Stomach smooth muscle (tissue), 2 donors: ENCODE results near the gene ABCA12.
"Not testable (repeated sequence)": the region's sequence is repeated elsewhere in the genome, so short reads cannot be mapped to it uniquely, and the experiment has no call there.

Source experiments
- H3K27ac ChIP-seq: one replicate; pipeline ENCODE4 v1.7.0; 2013; ENCODE audit warnings: mild to moderate bottlenecking, low read length, inconsistent platforms
- H3K27me3 ChIP-seq, 2 donors: one replicate each; pipeline ENCODE4 v1.7.0; 2013; ENCODE audit warnings: low read length in 2 of 2; ENCODE audit not compliant: insufficient read depth in 2 of 2, control insufficient read depth in 1 of 2
- H3K36me3 ChIP-seq, 2 donors: one replicate each; pipeline ENCODE4 v1.7.0; 2013; ENCODE audit warnings: low read length in 2 of 2; ENCODE audit not compliant: control insufficient read depth in 2 of 2, insufficient read depth in 2 of 2
- H3K4me1 ChIP-seq: one replicate; pipeline ENCODE4 v1.7.0; 2013; ENCODE audit warnings: low read length; ENCODE audit not compliant: control insufficient read depth, insufficient read depth
- H3K4me3 ChIP-seq, 2 donors: one replicate each; pipeline ENCODE4 v1.7.0; 2013; ENCODE audit warnings: low read length in 2 of 2
- H3K9ac ChIP-seq, 2 donors: one replicate each; pipeline ENCODE4 v1.7.0; 2013; ENCODE audit warnings: low read length in 2 of 2, mild to moderate bottlenecking in 1 of 2
- H3K9me3 ChIP-seq, 2 donors: one replicate each; pipeline ENCODE4 v1.7.0; 2013; ENCODE audit warnings: low read length in 2 of 2; ENCODE audit not compliant: control insufficient read depth in 2 of 2
- donor health status: healthy.
- donor health status: Pancreatic carcinoma.

The ABCA12 gene

GRCh38 chr2:215138479-215138878, at the start of gene ABCA12:
Gene ABCA12 (minus strand): TSS chr2:215138626. CDS start chr2:215138208, 418 bp downstream.
- no peaks in the 10 kb centered on the region for H3K4me1 ChIP-seq

GRCh38 chr2:215188078-215188477, 49.7 kb upstream of the ABCA12 start:
- Histone ChIP-seq H3K4me3 (no peak overlapping the region), H3K9me3 (peaks cover 0 to 3% of the 10 kb centered on the region in 2 donors), H3K27ac (no peak overlapping the region), H3K4me1 (no peaks in the 10 kb centered on the region), H3K9ac (no peak overlapping the region), H3K36me3 (no peaks in the 10 kb centered on the region), H3K27me3 (no peaks in the 10 kb centered on the region)

More at GRCh38 chr2:215138479-215138878, at the start of gene ABCA12:
- Histone ChIP-seq H3K9ac (no peak within 1 kb of the TSS), H3K9me3 (no peaks in the 10 kb centered on the region), H3K27me3 (no peaks in the 10 kb centered on the region), H3K36me3 (no peaks in the 10 kb centered on the region), H3K27ac (no peak within 1 kb of the TSS), H3K4me3 (no peak within 1 kb of the TSS)

- Histone ChIP-seq H3K4me1 (no peaks in the 10 kb centered on the region), H3K9ac (no peak overlapping the region), H3K27me3 (no peaks in the 10 kb centered on the region), H3K27ac (no peak overlapping the region), H3K36me3 (no peaks in the 10 kb centered on the region), H3K4me3 (no peak overlapping the region), H3K9me3 (peaks cover 0 to 3% of the 10 kb centered on the region in 2 donors)
Measured at GRCh38 chr2:215186021-215186420, 47.6 kb upstream of the ABCA12 start.

- Histone ChIP-seq H3K27me3 (no peaks in the 10 kb centered on the region), H3K36me3 (no peaks in the 10 kb centered on the region), H3K9ac (no peak overlapping the region), H3K4me1 (no peaks in the 10 kb centered on the region), H3K9me3 (no peaks in the 10 kb centered on the region), H3K4me3 (no peak overlapping the region), H3K27ac (no peak overlapping the region)
Measured at GRCh38 chr2:215178121-215178520, 39.7 kb upstream of the ABCA12 start.

- Histone ChIP-seq H3K4me1 (no peaks in the 10 kb centered on the region), H3K27ac (no peak overlapping the region), H3K9ac (no peak overlapping the region), H3K4me3 (no peak overlapping the region), H3K36me3 (no peaks in the 10 kb centered on the region), H3K9me3 (no peaks in the 10 kb centered on the region), H3K27me3 (no peaks in the 10 kb centered on the region)
Measured at GRCh38 chr2:215171796-215172195, 33.4 kb upstream of the ABCA12 start.

GRCh38 chr2:215171151-215171550, 32.7 kb upstream of the ABCA12 start:
- Histone ChIP-seq H3K27ac (no peak overlapping the region), H3K9me3 (no peaks in the 10 kb centered on the region), H3K4me3 (peak overlapping the region; percentile 7 to 36), H3K36me3 (no peaks in the 10 kb centered on the region), H3K4me1 (no peaks in the 10 kb centered on the region), H3K9ac (peak overlapping the region in 1 of 2 donors; percentile 22), H3K27me3 (no peaks in the 10 kb centered on the region)

- H3K4me3 ChIP-seq, H3K36me3 ChIP-seq, H3K9ac ChIP-seq, H3K27ac ChIP-seq, H3K27me3 ChIP-seq, H3K9me3 ChIP-seq, H3K4me1 ChIP-seq: not testable (repeated sequence)
Measured at GRCh38 chr2:215166505-215166904, 28.1 kb upstream of the ABCA12 start.

GRCh38 chr2:215163319-215163718, 24.9 kb upstream of the ABCA12 start:
- H3K9me3 ChIP-seq, H3K4me1 ChIP-seq, H3K4me3 ChIP-seq, H3K27me3 ChIP-seq, H3K36me3 ChIP-seq, H3K27ac ChIP-seq, H3K9ac ChIP-seq: not testable (repeated sequence)

GRCh38 chr2:215161301-215161829, 22.9 kb upstream of the ABCA12 start:
- H3K9me3 ChIP-seq, result no peaks in the 10 kb centered on the region
- H3K27ac ChIP-seq, result no peak overlapping the region
- no peaks in the 10 kb centered on the region for H3K36me3 ChIP-seq
- no peaks in the 10 kb centered on the region for H3K4me1 ChIP-seq
- H3K4me3 ChIP-seq, result no peak overlapping the region
- H3K27me3 ChIP-seq, result no peaks in the 10 kb centered on the region
- H3K9ac ChIP-seq, result no peak overlapping the region

- no peaks in the 10 kb centered on the region for H3K9me3 ChIP-seq
- H3K9ac ChIP-seq, result no peak overlapping the region
- H3K27me3 ChIP-seq, result no peaks in the 10 kb centered on the region
- H3K27ac ChIP-seq, result no peak overlapping the region
- no peaks in the 10 kb centered on the region for H3K4me1 ChIP-seq
- no peak overlapping the region for H3K4me3 ChIP-seq
- no peaks in the 10 kb centered on the region for H3K36me3 ChIP-seq
Measured at GRCh38 chr2:215160081-215160480, 21.7 kb upstream of the ABCA12 start.

- Histone ChIP-seq H3K4me1 (no peaks in the 10 kb centered on the region), H3K27me3 (no peaks in the 10 kb centered on the region), H3K9me3 (no peaks in the 10 kb centered on the region), H3K9ac (no peak overlapping the region), H3K4me3 (no peak overlapping the region), H3K27ac (no peak overlapping the region), H3K36me3 (no peaks in the 10 kb centered on the region)
Measured at GRCh38 chr2:215156453-215156852, 18.0 kb upstream of the ABCA12 start.
